Adipose tissue (tissue), 3 donors: ENCODE results near the gene CSTPP1. TPM values are rescaled to one million over a fixed set of nuclear protein-coding genes. Genes with fewer than 3 reads are reported as not detected.
"Not testable (repeated sequence)": the region's sequence is repeated elsewhere in the genome, so short reads cannot be mapped to it uniquely, and the experiment has no call there.

Experiments
- H3K27ac ChIP-seq: one replicate; pipeline ENCODE4 v1.5.1; 2013; ENCODE audit warnings: low read depth, low read length
- WGBS, 3 donors: extraction: QIAGEN DNeasy Blood & Tissue Kit; methylation state at CpG; one replicate each; pipeline ENCODE4 v1.1.7; 2013; 5-methylcytosine and 5-hydroxymethylcytosine counted together
- polyA plus RNA-seq, 3 donors: library from polyadenylated mRNA; stranded (reverse); fragments of 200-250 nt; gene quantifications; one replicate each; pipeline ENCODE4 v1.2.3, GENCODE V29; 2013
- donor health status: healthy with polysubstance abuse.
- donor health status: Bipolar disorder and iron deficiency.
- donor health status: healthy.

Gene CSTPP1
- polyA plus RNA-seq, 3 donors = 10.2 to 26.9 (median 12.0) TPM

DNA sequence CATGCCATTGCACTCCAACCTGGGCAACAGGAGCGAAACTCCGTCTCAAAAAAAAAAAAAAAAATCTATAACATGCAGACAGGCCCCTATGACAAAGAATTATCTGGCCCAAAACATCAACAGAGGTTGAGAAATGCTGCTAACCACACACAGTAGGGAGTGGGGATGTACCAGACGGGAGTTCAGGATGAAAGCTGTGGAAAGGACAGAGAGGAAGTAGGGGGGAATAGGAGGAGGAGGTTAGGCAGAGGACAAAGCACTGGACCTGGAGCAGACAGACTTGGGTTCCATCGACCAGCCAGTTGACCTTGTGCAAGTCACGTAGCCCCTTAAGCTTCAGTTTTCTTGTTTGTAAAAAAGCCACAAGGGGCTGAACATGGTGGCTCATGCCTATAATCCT, 30.8 kb upstream of the CSTPP1 start:
- WGBS, 3 donors = 69 to 76% (median 75%) methylated on average over 5 of the region's 5 CpGs
- no peak overlapping the region for H3K27ac ChIP-seq

DNA sequence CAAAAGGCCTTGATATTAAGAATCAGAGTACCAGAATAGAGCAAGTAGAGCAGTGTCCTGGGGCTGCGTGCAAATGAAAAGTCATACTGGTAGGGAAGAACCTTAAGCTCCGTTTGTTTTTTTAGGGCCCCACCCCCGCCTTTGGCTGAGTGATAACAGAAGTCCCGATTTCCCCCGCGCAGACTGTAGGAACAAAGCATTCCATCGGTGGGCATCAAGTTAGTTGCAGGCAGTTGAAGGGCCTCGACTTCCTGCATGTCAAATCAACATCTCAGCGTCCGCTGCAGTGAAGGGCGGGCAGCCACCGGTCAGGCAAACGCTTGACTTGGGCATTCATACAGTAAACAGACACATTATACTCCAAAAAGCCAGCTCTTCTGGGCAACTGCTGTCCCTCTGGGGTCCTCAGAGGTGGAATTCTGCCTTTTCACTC, 29.9 kb upstream of the CSTPP1 start:
- no peak overlapping the region for H3K27ac ChIP-seq

DNA sequence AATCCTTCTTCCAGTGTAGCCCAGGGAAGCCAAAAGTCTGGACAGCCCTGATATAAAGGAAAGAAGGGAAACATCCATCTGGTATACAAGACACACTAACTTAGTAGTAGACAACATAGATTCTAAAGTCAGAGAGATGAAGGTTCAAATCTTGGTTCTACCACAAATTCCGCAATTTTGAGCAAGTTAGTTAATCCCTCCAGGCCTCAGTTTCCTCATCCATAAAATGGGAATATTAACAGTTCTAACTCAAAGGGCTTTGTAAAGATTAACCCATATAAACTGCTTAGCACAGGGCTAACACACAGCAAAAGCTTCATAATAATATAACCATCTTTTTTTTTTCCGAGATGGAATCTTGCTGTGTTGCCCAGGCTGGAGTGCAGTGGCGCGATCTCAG, 29.0 kb upstream of the CSTPP1 start:
- 97 to 99% (median 98%) methylated on average over 4 of the region's 4 CpGs for WGBS, 3 donors
- H3K27ac ChIP-seq = no peak overlapping the region

More for the DNA sequence above, 29.9 kb upstream of the CSTPP1 start:
- 31 to 41% (median 33%) methylated on average over 13 of the region's 13 CpGs for WGBS, 3 donors

DNA sequence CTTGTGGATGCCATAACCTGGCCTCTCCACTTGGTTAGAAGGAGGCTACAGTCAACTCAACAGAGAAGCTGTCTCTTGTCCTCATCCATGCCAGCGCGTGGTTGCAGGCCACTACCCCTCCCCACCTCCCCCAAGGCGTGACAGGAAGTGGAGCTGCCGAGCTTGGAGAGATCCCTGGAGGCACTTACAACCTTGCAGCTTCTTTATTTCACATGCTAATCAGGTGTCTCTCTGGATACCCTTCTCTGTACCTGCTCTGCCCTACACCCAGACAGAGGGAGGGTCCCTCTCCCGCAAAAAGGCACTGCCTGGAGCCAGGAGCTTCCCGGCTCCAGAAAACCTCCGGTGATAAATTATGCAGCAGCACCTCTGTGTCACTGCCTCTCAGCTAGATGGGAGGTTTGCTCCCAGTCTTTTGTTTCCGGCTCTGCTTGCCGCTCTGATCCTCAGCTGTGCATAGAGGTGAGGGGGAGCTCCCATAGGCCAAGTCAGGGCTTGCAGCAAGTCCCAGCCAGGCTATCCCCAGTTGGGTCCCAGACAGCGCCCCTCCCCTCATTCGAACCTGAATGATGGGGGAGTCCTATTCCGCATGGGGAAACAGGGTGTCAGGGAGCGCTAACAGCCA, 23.9 kb upstream of the CSTPP1 start:
- 40 to 44% (median 42%) methylated on average over 13 of the region's 13 CpGs for WGBS, 3 donors
- H3K27ac ChIP-seq = no peak overlapping the region

DNA sequence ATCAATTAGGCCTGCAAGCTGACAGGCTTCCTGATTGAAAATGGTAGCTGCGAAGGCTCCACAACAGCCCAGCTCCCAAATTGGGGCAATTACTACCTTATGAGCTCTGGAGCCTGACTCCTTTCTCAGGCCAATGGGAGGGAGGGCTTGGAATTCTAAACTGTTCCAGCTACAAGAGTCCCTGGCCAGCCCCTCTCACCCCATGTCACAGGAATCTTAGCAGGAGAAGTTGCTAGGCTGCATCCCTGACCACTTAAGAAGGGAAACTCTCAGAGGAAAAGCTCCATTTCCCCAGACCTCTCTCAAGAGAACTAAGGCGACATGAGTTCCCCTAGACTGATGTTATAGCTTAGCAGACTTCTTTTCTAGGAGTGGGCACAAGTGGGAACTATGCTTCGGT, 23.1 kb upstream of the CSTPP1 start:
- H3K27ac ChIP-seq = no peak overlapping the region
- 78 to 92% (median 78%) methylated on average over 3 of the region's 3 CpGs for WGBS, 3 donors

DNA sequence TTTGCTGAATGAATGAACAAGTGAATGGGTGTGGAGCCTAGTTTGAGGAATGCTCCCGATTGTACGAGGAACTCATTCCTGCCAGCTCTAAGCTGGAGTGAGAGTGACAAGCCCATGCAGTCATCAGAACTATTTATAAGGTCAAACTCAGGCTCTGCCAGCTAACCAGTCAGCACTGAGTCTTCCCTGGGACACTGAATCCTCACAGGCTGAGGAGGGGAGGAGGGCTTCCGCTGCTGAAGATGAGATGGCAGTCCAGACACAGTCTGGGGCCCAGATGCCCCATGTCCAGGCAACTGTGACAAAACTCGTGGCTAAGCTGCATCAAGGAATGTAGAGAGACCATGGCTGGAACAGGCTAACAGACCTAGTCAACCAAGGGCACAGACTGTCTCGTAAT, 22.2 kb upstream of the CSTPP1 start:
- no peak overlapping the region for H3K27ac ChIP-seq
- WGBS, 3 donors = 46 to 68% (median 56%) methylated on average over 5 of the region's 5 CpGs

DNA sequence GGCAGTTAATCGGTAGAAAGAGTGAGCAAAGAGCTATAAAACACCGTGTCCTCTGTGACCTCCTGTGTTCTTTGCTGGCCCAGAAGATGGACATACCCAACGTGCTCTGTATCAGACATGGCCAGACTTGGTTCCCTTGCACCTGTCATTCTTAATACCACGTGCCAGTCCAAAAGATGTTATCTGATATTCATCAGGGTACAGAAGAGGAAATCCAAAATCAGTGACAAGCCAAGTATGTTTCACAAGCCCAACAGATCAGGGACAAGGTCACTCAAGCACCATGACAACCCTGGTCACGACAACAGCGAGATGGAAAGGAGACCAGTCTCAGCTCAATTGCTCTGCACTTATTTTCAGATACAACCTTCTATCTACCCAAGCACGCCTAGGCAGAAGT, 21.7 kb upstream of the CSTPP1 start:
- WGBS, 3 donors = 55 to 68% (median 65%) methylated on average over 7 of the region's 7 CpGs

DNA sequence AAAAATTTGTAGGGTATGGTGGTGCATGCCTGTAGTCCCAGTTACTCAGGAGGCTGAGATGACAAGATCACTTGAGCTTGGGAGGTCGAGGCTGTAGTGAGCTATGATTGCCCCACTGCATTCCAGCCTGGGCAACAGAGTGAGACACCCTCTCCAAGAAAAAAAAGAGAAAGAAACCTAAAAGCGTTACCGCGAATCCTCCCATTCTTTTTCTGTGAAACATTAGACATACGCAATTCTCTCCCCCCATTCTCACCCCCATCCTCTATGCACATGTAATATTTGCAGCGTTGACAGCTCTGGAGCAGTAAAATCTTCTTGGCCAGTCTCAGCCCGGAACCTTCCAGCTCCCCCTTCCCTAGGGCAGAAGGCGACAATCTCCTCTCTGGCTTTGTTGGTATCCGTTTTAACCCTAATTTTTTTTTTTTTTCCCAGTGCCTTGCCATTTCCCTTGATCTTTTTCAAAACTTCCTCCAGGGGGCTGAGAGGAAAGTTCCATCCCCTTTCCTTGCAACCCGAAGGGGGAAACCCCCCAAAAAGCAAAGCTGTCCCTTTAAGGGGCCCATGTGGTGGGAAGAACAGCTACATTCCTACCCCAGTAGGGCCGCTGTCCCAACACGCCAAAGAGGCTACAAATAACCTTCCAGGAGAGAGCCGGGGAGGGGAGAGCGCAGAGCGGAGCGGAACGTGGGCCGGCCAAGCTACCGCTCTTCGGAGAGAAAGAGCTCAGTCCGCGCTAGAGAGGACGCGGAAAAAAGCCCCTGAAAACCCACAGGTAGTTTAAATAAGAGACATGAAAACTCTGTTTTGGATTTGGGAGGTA, 20.1 kb upstream of the CSTPP1 start:
- WGBS, 3 donors = 6 to 14% (median 7%) methylated on average over 24 of the region's 24 CpGs
- no peak overlapping the region for H3K27ac ChIP-seq

More for the DNA sequence above, 21.7 kb upstream of the CSTPP1 start:
- no peak overlapping the region for H3K27ac ChIP-seq

DNA sequence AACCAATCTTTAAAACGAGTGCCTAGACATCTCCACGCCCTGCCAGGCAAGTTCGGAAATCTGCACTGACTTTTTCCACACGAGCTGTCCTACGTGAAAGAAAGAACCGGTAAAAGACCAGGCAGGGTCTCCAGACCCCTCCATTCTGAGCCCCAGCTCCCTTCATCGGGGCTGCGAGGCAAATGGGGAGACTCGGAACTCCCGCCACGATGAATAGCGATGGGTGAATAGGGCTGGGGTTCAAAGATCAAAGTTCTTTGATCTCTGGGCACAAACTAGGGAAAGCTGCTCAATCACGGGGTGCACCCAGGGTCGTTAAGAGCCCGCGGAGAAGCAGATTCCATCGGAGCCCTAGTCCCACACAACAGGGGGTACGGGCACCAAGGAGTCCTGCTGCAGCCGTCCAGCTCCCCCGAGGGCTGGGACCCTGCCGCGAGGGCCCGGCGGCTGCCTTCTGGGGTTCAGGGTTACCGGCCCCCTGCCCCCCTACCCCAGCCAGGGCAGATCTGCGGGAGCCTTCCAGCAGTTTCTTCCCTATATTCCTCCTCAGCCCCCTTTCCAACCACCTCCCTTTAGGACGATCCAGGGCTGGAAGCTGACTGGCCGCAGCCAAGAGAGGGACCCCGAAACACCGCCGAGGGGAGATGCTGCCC, 19.3 kb upstream of the CSTPP1 start:
- 1 to 2% (median 1%) methylated on average over 31 of the region's 31 CpGs for WGBS, 3 donors

DNA sequence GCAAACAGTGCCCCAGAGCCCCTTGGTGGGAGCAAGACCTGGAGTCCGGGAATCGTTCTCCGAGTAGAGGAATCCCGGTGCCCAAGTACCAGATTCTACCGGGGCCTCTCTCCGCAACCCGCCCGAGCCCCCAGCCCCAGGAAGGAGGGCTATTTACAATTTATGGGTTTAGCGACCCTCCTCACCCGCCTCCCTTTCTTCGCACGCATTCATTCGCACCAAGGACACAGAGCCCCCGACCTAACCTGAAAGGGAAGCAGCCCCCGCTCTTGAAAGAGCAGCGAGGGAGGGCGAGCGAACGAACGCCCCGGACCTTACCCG, 18.8 kb upstream of the CSTPP1 start:
- WGBS, 3 donors = 1 to 2% (median 1%) methylated on average over 21 to 22 of the region's 22 CpGs

More for the DNA sequence above, 19.3 kb upstream of the CSTPP1 start:
- no peak overlapping the region for H3K27ac ChIP-seq

DNA sequence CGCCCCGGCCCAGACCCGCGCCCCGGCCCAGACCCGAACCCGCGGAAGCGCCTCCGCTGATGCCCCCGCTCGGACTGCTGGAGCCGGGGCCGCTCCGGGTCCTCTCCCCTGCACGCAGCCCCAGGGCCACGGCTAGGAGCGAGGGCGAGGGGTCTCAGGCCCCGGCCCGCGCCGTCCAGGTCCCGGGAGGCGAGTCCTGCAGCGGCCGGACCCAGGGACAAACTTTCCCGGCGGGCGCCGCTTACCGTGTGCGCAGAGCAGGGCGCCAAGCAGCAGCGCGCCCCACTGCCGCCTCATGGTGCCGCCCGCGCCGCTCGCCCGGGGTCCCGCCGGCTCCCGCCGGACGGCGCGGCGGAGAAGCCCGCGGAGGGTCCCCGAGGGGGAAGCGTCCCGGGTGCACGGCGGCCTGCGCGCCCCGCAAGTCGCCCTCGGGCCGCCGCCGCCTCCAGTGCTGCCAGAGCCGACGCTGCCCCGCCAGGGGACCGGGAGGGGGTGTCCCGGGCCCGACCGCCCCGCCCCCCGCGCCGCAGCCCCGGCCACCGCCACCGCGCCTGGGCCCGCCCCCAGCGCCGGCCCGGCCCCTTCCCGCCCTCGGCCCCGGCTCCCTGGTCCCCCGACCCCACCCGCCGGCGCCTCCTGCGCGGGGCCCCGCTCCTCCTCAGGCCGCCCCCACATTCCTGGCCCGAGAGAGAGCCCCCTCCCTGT, 18.3 kb upstream of the CSTPP1 start, which contains the start of gene LRP4:
Gene LRP4, minus strand, starts transcription at position 468 of the 705 bp plus-strand sequence. Its CDS starts 171 bp downstream, at position 297.
- 0 to 1% (median 0%) methylated on average over 54 to 97 of the region's 97 CpGs for WGBS, 3 donors
- H3K27ac ChIP-seq = no peak within 1 kb of the TSS

More for the DNA sequence above, 18.8 kb upstream of the CSTPP1 start:
- H3K27ac ChIP-seq = no peak overlapping the region

DNA sequence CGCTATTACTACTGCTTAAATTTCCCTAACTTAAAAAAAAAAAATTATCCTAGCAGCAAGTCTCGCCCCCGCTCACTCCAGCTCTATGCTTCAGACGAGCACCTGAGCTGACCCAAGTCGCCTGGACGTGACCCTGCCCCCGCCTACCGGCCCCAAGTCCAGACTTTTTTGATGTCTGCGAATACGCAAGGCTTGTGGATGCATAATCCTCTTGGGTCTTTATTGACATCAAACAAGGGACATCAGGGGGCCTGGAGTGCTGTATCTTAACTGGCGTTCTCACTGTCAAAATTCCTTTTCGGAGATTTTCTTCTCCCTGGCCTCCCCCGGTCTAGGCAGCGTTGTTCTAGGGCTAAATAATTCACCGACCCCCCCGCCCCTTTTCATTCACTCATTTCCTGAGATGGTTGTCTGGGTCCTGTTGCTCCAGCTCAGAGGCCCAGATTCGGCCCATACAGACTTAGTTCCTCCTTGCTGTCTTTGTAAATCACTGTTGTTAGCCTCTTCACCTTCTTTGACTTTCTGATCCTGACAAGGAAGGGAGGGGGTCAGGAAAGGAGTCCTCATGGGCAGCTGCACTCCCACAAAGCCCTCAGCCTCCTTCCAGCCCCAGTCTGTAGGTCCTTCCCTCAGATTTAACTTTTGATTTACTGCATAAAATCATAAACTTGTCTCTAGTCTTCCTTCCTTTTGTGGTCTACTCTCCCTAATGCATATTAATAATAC, 17.6 kb upstream of the CSTPP1 start:
- WGBS, 3 donors = 20 to 28% (median 24%) methylated on average over 17 of the region's 17 CpGs
- H3K27ac ChIP-seq = no peak overlapping the region

DNA sequence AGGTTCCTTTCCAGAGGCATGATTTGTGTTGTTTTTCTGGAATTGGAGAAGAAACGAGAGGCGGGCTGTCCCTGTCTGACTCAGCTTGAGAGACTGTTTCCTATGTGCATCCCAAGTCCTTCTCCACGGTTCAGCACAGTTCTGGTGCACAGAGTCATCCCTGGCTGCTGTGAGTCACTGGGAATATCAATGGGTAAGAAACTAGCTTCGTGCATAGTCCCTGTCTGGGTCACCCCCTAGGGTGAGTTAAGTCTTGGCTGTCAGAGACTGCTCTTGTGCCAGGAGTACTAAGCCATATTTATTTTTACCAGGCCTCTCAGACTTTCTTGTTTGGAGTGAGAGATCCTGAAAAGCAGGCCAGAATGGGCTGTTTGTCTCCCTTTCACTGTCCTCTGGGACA, 15.8 kb upstream of the CSTPP1 start:
- 51 to 76% (median 54%) methylated on average over 4 of the region's 4 CpGs for WGBS, 3 donors
- no peak overlapping the region for H3K27ac ChIP-seq

DNA sequence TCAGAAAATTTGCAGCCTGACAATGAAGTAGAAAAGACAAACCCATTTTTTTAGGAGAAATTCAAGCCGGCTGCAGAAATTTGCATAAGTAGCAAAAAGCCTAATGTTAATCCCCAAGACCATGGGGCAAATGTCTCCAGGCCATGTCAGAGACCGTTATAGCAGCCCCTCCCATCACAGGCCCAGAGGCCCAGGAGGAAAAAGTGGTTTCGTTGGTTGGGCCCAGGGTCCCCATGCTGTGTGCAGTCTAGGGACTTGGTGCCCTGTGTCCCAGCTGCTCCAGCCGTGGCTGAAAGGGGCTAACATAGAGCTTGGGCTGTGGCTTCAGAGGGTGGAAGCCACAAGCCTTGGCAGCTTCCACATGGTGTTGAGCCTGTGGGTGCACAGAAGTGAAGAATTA, 8.6 kb upstream of the CSTPP1 start:
- H3K27ac ChIP-seq = not testable (repeated sequence)
- 80 to 87% (median 84%) methylated on average over 4 of the region's 4 CpGs for WGBS, 3 donors

DNA sequence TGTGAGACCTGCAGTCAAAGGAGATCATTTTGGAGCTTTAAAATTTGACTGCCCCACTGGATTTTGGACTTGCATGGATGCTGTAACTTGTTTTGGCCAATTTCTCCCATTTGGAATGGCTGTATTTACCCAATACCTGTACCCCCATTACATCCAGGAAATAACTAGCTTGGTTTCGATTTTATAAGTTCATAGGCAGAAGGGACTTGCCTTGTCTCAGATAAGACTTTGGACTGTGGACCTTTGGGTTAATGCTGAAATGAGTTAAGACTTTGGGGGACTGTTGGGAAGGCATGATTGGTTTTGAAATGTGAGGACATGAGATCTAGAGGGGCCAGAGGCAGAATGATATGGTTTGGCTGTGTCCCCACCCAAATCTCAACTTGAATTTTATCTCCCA, 7.9 kb upstream of the CSTPP1 start:
- not testable (repeated sequence) for H3K27ac ChIP-seq
- WGBS, 3 donors = 63 to 78% (median 75%) methylated on average over 1 of the region's 1 CpG

DNA sequence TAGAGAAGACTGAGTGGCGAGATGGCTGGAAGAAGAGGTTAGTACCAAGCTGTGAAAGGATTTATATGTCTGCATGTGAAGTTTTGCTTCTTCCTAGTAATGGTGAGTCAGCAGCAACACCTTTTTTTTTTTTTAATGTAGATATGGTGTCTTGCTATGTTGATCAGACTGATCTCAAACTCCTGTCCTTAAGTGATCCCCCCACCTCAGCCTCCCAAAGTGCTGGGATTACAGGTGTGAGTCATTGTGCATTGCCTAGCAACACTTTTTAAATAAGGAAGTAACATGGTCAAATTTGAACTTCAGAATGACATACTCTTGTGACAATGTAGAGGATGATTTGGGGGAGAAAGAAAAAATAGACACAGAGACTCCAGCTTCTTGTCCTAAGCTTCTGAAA, 6.5 kb upstream of the CSTPP1 start:
- no peak overlapping the region for H3K27ac ChIP-seq

DNA sequence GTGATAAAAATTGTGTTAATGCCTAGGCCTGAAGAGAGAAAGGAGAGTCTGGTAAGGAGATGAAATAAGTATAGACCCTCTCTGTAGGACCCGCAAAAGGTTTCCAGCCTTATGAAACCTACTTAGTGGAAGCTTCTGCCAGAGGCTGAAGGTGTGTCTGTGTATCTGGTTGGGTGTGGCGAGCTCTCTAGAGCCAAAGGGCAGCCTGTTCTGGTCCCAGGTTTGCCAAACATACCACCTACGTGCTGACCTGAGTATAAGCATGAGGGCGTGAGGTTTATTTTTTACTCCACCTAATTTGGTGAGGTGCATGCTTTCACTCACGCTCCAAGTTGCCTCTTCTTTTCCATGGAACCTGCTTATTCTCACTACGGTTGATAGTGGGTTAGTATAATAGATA, 5.6 kb downstream of the CSTPP1 start:
- H3K27ac ChIP-seq = no peak overlapping the region
- 89 to 97% (median 92%) methylated on average over 6 of the region's 6 CpGs for WGBS, 3 donors

More for the DNA sequence above, 6.5 kb upstream of the CSTPP1 start:
- 77 to 85% (median 81%) methylated on average over 1 of the region's 1 CpG for WGBS, 3 donors
